SK-N-MC (cell line): ENCODE results near the gene CAVIN2.

ENCODE experiments used
- EZH2 ChIP-seq: fragments of 200-600 bp; sonication (generic); IDR thresholded peaks from one replicate; pipeline ENCODE4 v1.6.1; 2017; ENCODE audit warnings: antibody characterized with exemption
- POLR2AphosphoS5 ChIP-seq: IDR thresholded peaks from 2 replicates; pipeline ENCODE4 v1.6.1; 2012; ENCODE audit warnings: mild to moderate bottlenecking, low read depth, low read length, borderline replicate concordance

DNA sequence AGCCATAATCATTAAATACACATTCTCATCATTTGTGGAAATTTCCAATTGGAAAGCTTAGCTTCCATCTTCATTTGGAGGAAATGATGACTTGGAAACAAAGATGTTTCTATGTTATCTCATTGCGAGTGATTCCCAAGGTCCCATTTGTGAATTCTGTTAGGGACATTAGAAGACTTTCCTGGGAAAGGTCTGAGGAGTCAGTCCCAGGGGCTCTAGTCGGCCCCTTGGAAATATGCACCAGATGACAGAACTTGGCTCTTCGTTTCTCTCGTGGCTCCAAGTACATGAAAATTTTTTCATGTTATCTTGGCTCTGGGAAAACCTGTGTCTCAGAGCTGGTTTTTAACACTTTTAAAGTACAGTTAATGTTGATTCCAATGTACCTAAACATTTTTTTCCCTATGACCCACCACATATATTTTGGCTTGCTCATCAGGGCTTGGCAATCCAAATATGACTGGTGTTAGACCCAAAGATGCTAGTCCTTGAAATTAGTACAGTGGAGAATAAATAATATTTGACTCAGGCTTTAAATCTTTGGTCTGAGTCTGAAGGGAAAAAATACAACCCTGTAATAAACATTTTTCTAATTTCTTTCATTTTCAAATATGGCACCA is 15.4 kb upstream of the CAVIN2 start:
- TF ChIP-seq POLR2AphosphoS5 (no peak), EZH2 (no peak)
